CD14-positive monocyte (primary cell): ENCODE results near the gene LCORL. TPM values are rescaled to one million over a fixed set of nuclear protein-coding genes. Genes with fewer than 3 reads are reported as not detected.

Source experiments
- DNase-seq, 3 donors: peaks; one replicate each; pipeline ENCODE4 v3.0.0-alpha.2; 2011 to 2022
- H2AFZ ChIP-seq: 2 replicates; pipeline ENCODE4 v1.6.0; 2012; ENCODE audit warnings: mild to moderate bottlenecking, low read depth, low read length, inconsistent platforms; ENCODE audit not compliant: insufficient read depth, poor library complexity, severe bottlenecking
- H3K27ac ChIP-seq, 2 donors: 1 replicate in 1 of 2; 2 replicates in 1 of 2; pipeline ENCODE4 v1.5.1; 2012 to 2013; ENCODE audit warnings: low read length in 2 of 2, control low read depth in 1 of 2, inconsistent platforms in 1 of 2, low read depth in 1 of 2, mild to moderate bottlenecking in 1 of 2
- H3K27me3 ChIP-seq, 2 donors: one replicate each; pipeline versions ENCODE4 v1.6.0 to v1.6.1; 2011 to 2013; ENCODE audit warnings: low read length in 2 of 2; ENCODE audit not compliant: control insufficient read depth in 2 of 2, insufficient read depth in 2 of 2
- H3K36me3 ChIP-seq, 2 donors: replicated peaks in 1 of 2; 1 replicate in 1 of 2; 2 replicates in 1 of 2; pipeline versions ENCODE4 v1.5.1 to v1.6.1; 2012 to 2013; ENCODE audit warnings: low read length in 2 of 2, control low read depth in 1 of 2, inconsistent platforms in 1 of 2, mild to moderate bottlenecking in 1 of 2; ENCODE audit not compliant: insufficient read depth in 2 of 2, control insufficient read depth in 1 of 2
- H3K4me1 ChIP-seq, 2 donors: 1 replicate in 1 of 2; 2 replicates in 1 of 2; pipeline versions ENCODE4 v1.5.1 to v1.6.1; 2012 to 2013; ENCODE audit warnings: low read length in 2 of 2, control low read depth in 1 of 2, inconsistent platforms in 1 of 2, mild to moderate bottlenecking in 1 of 2, moderate library complexity in 1 of 2; ENCODE audit not compliant: insufficient read depth in 2 of 2, control insufficient read depth in 1 of 2
- H3K4me2 ChIP-seq: replicated peaks from 2 replicates; pipeline ENCODE3; 2012; ENCODE audit warnings: low read length, moderate library complexity, mild to moderate bottlenecking; ENCODE audit not compliant: poor library complexity, severe bottlenecking; ENCODE audit errors: extremely low read depth
- H3K4me3 ChIP-seq, 3 experiments: fragments of 200-600 bp in 1 of 3; sonication (generic) in 1 of 3; replicated peaks in 1 of 3; 1 replicate in 2 of 3; 2 replicates in 1 of 3; pipeline ENCODE4 v1.5.1; 2011 to 2013; ENCODE audit warnings: low read length in 3 of 3, mild to moderate bottlenecking in 3 of 3, control low read depth in 2 of 3, low read depth in 2 of 3, inconsistent platforms in 1 of 3, moderate library complexity in 1 of 3
- H3K79me2 ChIP-seq: 2 replicates; pipeline ENCODE4 v1.6.0; 2012; ENCODE audit warnings: mild to moderate bottlenecking, control low read depth, inconsistent platforms, low read length, moderate library complexity; ENCODE audit not compliant: insufficient read depth
- H3K9ac ChIP-seq: 2 replicates; pipeline ENCODE4 v1.6.0; 2017; ENCODE audit warnings: low read length, mild to moderate bottlenecking; ENCODE audit not compliant: insufficient read depth, poor library complexity, severe bottlenecking
- H3K9me3 ChIP-seq, 2 donors: replicated peaks in 1 of 2; 1 replicate in 1 of 2; 2 replicates in 1 of 2; pipeline versions ENCODE4 v1.5.1 to v1.6.1; 2012 to 2013; ENCODE audit warnings: low read length in 2 of 2, control low read depth in 1 of 2; ENCODE audit not compliant: control insufficient read depth in 1 of 2, insufficient read depth in 1 of 2
- H4K20me1 ChIP-seq: 2 replicates; pipeline ENCODE4 v1.6.0; 2012; ENCODE audit warnings: mild to moderate bottlenecking, low read length, control low read depth, moderate library complexity; ENCODE audit not compliant: insufficient read depth
- H3K27ac Mint-ChIP-seq, 7 donors: one replicate each; pipeline ENCODE4 v1.8.0; 2020; ENCODE audit warnings: mild to moderate bottlenecking in 7 of 7, mixed read lengths in 7 of 7, moderate library complexity in 6 of 7, inconsistent platforms in 2 of 7
- H3K27me3 Mint-ChIP-seq, 3 donors: one replicate each; pipeline ENCODE4 v1.8.0; 2021 to 2022; ENCODE audit warnings: low read depth in 3 of 3, mild to moderate bottlenecking in 3 of 3, mixed read lengths in 3 of 3, moderate library complexity in 3 of 3, inconsistent platforms in 1 of 3
- H3K36me3 Mint-ChIP-seq, 2 donors: one replicate each; pipeline ENCODE4 v1.8.0; 2020; ENCODE audit warnings: mixed read lengths in 2 of 2, inconsistent platforms in 1 of 2, mild to moderate bottlenecking in 1 of 2
- H3K4me1 Mint-ChIP-seq: one replicate; pipeline ENCODE4 v1.8.0; 2020; ENCODE audit warnings: mild to moderate bottlenecking, mixed read lengths
- H3K4me3 Mint-ChIP-seq, 2 donors: one replicate each; pipeline ENCODE4 v1.8.0; 2020; ENCODE audit warnings: mild to moderate bottlenecking in 2 of 2, mixed read lengths in 2 of 2, moderate library complexity in 1 of 2
- H3K9me3 Mint-ChIP-seq, 7 donors: one replicate each; pipeline ENCODE4 v1.8.0; 2020 to 2022; ENCODE audit warnings: mixed read lengths in 7 of 7, mild to moderate bottlenecking in 6 of 7, moderate library complexity in 6 of 7, inconsistent platforms in 2 of 7
- CTCF ChIP-seq: fragments of 200-600 bp; IDR thresholded peaks from one replicate; pipeline ENCODE4 v1.8.0; 2022; ENCODE audit warnings: antibody characterized with exemption, mild to moderate bottlenecking
- WGBS: methylation state at CpG from one replicate; pipeline ENCODE4 v1.1.5; 2013; ENCODE audit warnings: missing lambda C conversion rate; ENCODE audit not compliant: insufficient coverage; 5-methylcytosine and 5-hydroxymethylcytosine counted together
- intact Hi-C, 2 donors: fragments of 100-400 bp; cut with micrococcal nuclease; formaldehyde crosslinking; loops; one replicate each; pipeline versions ENCODE4 v1.15.0 to v1.15.1; 2023
- polyA plus RNA-seq, 3 donors: library from polyadenylated mRNA; depleted of rRNA in 1 of 3; unstranded in 2 of 3; stranded (reverse) in 1 of 3; fragments of 300-500 nt in 2 of 3; fragments of >200 nt in 1 of 3; fragmentation: Illumina TruSeq in 2 of 3; gene quantifications; 1 replicate in 2 of 3; 2 replicates in 1 of 3; pipeline ENCODE4 v1.2.3, GENCODE V29; 2012 to 2021

The LCORL gene
- polyA plus RNA-seq, 3 donors: 3.1 to 19.1 (median 9.6) TPM

DNA sequence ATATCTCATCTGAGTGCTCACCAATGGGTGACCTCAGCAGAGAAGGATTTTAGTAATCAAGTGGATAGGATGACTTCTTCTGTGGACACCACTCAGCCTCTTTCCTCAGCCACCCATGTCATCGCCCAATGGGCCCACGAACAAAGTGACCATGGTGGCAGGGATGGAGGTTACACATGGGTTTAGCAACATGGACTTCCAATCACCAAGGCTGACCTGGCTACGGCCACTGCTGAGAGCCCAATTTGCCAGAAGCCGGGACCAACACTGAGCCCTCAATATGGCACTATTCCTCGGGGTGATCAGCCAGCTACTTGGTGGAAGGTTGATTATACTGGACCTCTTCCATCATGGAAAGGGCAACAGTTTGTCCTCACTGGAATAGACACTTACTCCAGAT, 97.4 kb downstream of the LCORL start:
- H2AFZ ChIP-seq: no peak overlapping the region
- no peak overlapping the region for H3K9ac ChIP-seq
- peaks cover 0 to 2% (median 2%) of the 10 kb centered on the region in 7 donors for H3K9me3 Mint-ChIP-seq
- DNase-seq: no peak
- peaks cover 3% of the 10 kb centered on the region for H4K20me1 ChIP-seq
- H3K9me3 ChIP-seq: no peaks in the 10 kb centered on the region
- TF ChIP-seq CTCF: no peak
- H3K27me3 ChIP-seq: no peaks in the 10 kb centered on the region
- H3K4me1 ChIP-seq: no peaks in the 10 kb centered on the region
- H3K79me2 ChIP-seq: no peaks in the 10 kb centered on the region
- intact Hi-C loops: no loop called here
- no peak overlapping the region for H3K4me2 ChIP-seq
- H3K4me1 Mint-ChIP-seq: peaks cover 14% of the 10 kb centered on the region
- no peak overlapping the region for H3K4me3 Mint-ChIP-seq
- H3K27ac Mint-ChIP-seq: no peak overlapping the region
- no peak overlapping the region for H3K27ac ChIP-seq
- 100% methylated on average over 2 of the region's 5 CpGs for WGBS
- no peaks in the 10 kb centered on the region for H3K27me3 Mint-ChIP-seq
- H3K36me3 Mint-ChIP-seq: peaks cover 23 to 35% of the 10 kb centered on the region in 2 donors
- peaks cover 0 to 33% of the 10 kb centered on the region in 2 donors for H3K36me3 ChIP-seq
- H3K4me3 ChIP-seq: no peak overlapping the region

- Histone ChIP-seq H3K27ac (no peak overlapping the region), H3K36me3 (peaks cover 0 to 20% of the 10 kb centered on the region in 2 donors), H3K4me1 (no peaks in the 10 kb centered on the region), H3K27me3 (no peaks in the 10 kb centered on the region), H3K9me3 (no peaks in the 10 kb centered on the region), H3K4me2 (no peak overlapping the region), H3K79me2 (no peaks in the 10 kb centered on the region), H3K9ac (no peak overlapping the region), H4K20me1 (no peaks in the 10 kb centered on the region), H3K4me3 (no peak overlapping the region), H2AFZ (no peak overlapping the region)
- peaks cover 24 to 40% of the 10 kb centered on the region in 2 donors for H3K36me3 Mint-ChIP-seq
- H3K4me1 Mint-ChIP-seq: peaks cover 14% of the 10 kb centered on the region
- no peaks in the 10 kb centered on the region for H3K27me3 Mint-ChIP-seq
- WGBS: no CpG with 5 or more reads among the region's 1 CpG
- TF ChIP-seq CTCF: no peak
- no peak overlapping the region for H3K4me3 Mint-ChIP-seq
- intact Hi-C loops: no loop called here
- DNase-seq: no peak
- H3K27ac Mint-ChIP-seq: peak overlapping the region in 1 of 7 donors; percentile 1
- H3K9me3 Mint-ChIP-seq: peaks cover 0 to 3% (median 0%) of the 10 kb centered on the region in 7 donors
Measured at GRCh38 chr4:17921451-17921850, 100.1 kb downstream of the LCORL start.
